GM04503 (cell line): ENCODE measurements around the gene VDR.

ENCODE experiments used
- DNase-seq: peaks from one replicate; pipeline ENCODE4 v3.0.0-alpha.2; 2012; ENCODE audit warnings: low read depth

The VDR gene

DNA sequence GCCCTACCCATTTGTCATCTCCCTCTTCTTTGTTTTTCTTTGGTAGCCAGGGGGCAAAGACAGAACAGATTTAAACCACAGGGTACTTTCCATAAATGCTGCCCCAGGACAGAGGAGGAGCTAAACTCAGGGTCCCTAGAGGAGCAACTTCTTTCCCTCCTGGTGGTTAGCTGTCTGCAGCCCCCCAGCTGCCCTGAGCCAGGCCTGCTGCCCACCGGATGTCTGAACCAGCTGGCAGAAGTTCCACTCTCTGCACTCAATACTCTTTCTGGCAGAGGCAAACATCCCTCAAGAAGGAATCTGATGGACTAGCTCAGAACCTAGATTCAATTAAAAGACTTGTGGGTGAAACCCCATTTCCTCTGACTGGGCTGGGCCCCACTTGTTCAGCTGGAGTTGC, 10.7 kb downstream of the VDR start:
- DNase-seq = no peak

DNA sequence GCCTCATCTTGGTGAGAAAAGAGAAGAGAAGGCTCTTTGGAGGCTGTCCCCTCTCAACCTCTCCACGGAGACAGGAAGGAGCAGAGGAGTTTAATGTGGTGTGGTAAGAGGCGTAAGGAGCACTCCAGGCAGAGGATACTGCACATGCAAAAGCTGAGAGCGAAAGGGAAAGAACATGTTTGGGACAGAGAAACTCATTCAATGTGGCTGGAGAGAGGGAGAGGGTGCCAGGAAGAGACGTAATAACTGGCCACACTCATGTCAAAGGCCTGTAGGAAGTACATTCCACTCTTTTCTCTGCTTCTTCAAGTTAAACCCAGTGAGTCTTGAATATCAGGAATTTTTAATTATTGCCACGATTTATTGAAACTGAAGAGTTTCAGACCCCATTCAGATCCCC, 12.0 kb downstream of the VDR start:
- no peak for DNase-seq

DNA sequence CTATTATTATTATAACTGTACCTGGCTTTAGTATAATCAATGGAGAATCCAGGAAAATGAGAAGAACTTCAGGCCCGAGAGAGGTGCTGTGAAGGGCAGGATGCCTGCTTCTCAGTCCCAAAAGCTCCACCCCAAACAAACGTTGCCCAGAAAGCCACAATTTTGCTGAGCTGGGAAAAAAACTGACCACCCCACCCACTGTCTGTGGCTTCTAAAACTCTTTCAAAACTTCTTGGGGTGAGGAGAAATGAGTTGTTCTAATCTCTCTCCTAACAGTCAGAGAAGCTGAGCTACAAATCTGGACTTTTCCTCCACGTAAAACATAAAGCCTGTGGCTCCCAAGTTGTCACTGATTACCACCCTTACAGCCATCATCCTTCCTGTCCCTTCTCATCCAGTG, 13.4 kb downstream of the VDR start:
- no peak for DNase-seq

DNA sequence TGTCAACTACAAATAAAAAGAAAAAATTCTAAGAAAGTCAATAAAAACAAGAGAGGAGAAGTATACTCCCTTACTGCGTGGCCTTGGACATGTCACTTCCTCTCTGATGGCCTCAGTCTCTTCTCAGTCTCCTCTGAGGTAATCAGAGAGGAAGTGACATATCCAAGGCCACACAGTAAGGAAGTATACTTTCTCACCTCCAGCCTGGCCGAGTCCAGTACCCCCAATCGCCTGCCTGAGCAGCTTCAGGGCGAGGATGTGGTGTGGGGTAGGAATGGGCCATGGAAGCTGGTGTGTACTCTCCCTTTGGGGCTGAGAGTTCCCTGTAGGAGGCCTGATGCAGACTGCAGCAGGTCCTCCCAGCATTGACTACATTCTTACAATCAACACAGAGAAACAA, 15.8 kb downstream of the VDR start:
- no peak for DNase-seq

DNA sequence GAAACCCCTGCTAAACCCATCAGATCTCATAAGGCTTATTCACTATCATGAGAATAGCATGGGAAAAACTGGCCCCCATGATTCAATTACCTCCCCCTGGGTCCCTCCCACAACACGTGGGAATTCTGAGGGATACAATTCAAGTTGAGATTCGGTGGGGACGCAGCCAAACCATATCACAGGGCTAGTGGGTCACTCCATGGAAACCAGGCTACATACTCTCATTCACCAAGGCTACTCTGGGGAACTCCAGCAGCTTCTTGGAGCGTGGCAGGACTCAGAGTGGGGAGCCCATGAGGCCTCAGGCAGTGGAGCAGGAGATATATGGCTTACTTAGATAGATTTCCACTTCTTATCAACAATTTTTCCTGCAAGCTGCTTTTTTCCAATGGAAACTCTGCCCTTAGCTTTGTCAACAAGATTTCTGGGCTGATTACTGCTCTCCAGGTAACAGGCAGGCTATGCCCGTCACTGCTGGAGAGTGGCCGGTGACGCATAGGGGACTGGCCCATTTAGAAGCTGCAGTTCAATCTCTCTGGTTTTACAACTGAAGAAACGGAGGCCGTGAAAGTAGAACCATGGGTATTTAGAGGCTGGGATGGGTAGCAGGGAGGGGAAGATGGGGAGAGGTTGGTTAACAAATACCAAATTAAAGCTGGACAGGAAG, 16.5 kb downstream of the VDR start:
- DNase-seq = no peak

DNA sequence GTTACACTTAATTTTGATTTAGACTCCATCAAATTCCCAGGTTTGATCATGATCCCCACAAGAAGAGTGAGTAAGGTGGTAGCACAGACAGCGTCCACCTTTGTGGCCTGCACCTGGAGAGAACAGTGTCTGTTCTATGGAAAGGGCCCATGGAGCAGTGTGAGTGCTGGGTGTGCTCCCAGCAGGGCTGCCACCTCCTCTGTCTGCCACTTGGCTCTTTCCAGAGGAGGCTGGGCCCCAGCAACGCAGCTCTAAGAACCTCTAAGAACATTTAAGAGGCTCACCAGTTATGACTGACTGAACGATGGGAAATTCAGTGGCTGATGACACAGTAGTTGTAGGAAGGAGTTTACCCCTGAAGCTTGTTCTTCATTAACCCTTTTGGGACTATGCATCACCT, 17.3 kb downstream of the VDR start:
- DNase-seq = no peak

DNA sequence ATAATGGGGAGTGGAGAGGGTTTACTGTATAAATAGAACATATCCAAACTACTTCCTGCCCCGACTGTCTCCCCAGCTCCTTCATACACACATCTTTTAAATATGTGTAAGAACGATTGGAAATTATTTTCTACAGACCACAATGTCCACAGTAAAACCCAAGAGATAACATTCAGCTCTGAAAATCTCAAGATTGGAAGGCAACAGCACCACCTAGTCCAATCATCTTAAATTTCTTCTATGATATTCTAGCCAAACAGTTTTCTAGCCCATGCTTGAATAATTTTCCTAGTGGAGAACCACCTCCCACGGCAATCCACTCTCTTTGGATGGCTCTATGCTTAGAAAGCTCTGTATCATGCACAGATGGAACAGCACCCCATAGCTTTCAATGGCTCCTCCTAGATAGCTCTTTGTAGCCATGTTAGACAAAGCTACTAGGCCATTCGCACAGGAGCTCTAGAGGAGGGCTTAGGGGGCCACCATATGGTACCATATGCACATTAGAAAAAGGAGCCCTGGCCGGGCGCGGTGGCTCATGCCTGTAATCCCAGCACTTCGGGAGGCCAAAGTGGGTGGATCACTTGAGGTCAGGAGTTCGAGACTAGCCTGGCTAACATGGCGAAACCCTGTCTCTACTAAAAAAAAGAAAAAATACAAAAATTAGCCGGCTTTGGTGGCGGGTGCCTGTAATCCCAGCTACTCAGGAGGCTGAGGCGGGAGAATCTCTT, 18.1 kb downstream of the VDR start:
- no peak for DNase-seq

DNA sequence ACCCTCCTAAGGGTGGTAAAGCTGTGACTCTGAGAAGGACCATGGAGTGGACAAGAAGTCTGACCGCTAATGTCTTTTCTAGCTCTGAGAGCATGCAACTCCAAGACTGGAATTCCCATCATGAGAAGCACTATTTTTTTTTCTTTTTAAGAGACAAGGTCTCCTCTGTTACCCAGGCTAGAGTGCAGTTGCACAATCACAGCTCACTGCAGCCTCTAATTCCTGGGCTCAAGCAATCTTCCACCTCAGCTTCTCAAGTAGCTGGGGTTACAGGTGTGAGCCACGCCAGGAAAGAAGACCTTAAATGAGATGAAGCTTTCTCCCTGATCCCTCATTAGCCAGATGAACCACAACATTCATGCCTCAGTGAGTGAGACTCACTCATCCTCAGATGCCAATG, 19.2 kb downstream of the VDR start:
- DNase-seq = no peak

DNA sequence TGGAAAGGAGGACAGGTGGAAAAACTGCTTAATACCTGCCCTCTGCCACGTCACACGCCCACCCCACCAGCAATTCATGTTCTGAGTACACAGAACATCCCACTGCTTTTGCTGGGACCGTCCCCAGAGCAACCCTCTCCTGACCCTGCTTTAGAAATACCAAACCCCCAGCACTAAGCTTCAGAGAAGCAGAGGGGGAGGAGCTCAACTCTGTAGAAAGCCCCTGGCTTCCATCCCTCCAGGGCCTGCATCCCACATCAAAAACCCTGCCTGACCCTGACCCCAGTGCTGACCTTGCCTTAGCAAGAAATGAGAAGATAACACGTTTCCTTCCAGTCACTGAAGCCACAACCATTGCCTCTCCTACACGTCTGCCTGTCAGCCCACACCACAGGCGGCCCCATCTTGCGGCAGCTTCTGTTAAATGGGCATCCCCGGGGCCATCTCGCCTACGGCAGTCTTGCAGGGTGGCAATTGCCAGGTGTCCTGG, 19.7 kb downstream of the VDR start:
- no peak for DNase-seq

DNA sequence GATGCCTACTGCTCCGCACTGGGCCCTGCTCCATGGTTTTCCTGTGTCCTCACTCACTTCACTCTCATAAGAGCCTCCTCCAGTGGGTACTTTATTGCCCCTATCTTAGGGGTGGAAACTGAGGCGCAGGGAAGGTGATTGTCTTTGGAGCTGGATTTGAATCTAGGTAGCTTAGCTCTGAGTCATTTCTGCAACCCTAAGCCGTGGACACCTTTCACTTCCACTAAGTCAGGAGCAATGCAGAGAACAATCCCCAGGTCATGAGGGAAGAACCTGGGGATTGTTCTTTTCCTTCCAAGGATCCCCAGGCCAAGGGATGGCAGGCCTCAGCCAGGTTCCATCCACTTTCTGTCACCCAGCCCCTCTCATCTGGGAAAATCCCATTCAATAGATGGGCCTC, 20.3 kb downstream of the VDR start:
- no peak for DNase-seq

DNA sequence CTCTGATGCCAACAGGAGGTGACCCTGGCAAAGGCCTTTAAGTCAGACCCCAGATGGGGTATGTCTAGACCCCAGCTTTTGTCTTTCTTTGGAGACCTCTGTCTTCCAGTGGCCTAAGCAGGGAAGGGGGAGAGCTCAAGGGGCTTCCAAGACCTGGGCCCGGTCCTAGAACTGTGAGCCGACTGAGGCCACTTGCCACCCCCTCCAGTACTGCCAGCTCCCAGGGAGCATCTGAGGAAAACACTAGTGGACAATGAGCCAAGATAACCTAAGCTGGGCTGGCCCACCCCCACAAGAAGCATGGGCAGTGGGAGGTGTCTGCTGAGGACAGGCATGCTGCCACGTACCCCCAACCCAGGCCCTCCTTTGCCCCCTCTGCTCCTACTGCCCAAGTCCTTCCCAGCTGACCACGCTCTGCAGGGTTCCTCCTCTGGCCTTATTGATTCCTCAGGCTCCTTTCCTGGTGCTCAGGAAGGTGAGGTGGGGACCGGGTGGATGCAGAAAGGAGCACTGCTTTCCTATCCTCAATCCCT, 21.1 kb downstream of the VDR start:
- DNase-seq = no peak

DNA sequence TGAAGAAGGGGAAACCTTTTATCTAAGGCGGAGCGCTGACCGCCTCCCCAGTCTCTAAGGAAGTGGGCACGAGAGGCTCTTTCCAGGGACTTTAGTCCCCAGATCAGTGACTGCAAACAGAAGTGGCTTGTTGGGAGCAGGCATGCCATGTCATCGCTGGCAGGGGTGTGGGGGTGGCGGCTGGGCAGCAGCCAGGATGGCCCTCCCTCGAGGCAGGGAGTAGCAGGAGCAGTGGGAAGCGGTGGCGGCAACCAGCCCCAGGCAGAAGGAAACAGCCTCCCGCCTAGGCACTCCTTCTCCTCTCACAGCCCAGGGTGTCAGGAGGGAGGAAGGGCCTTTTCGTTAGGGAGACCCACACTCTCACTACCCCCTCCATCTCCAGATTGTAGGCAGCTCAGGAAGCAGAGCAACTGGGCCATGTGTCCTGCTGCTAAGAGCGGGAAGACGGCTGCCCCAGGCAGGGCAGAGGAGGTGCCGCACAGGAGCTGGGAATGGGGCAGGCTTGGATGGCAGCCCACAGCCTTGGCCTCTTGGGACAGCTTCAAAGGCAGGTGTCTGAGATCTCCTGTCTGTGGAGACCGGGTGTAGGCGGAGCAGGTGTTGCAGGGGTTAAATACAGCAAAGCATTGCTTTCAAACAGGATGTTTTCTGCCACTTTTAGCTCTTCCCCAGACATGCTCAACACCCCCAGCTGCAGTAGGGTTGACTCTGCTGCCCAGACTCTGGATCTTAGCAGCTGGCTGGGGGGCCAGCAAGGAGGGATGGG, 21.8 kb downstream of the VDR start:
- DNase-seq = no peak

DNA sequence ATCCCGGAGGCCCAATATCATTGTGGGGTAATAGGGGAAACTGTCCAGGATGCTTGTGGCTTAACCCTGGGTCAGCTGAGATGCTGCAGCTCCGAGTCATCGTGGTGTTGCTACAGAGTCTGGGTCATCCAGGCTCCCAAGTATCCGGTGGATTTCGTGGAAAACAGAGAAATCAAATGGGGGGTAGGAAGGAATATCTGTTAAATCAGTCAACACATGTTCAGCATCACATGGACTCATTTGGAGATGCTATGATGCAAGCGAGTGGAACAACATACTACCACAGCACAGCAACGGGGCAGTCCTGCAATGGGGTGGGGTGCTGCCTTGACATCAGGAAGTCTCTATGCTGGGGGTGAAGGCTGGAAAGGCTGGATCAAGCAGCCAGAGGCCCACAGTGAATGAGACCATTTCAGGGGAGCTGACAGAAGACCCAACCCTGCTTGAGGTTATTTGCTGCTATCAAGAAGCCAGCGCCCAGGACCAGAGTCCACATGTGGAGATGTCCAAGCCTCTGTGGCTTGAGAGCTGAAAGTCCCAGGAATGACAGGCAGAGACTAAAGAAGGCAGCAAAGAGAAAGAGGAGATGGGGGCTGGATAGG, 22.9 kb downstream of the VDR start:
- peak; percentile 99 for DNase-seq

DNA sequence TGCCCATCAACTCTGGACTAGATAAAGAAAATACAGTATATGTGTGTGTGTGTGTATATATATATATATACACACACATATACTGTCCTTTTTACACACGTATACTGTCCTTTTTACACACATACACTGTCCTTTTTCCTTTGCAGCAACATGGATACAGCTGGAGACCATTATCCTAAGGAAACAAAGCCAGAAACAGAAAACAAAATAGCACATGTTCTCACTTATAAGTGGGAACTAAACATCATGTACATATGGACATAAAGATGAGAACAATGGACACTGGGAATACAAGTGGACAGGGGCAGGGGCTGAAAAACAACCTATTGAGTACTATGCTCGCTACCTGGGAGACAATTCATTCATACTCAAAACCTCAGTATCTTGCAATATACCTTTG, 23.7 kb downstream of the VDR start:
- no peak for DNase-seq

DNA sequence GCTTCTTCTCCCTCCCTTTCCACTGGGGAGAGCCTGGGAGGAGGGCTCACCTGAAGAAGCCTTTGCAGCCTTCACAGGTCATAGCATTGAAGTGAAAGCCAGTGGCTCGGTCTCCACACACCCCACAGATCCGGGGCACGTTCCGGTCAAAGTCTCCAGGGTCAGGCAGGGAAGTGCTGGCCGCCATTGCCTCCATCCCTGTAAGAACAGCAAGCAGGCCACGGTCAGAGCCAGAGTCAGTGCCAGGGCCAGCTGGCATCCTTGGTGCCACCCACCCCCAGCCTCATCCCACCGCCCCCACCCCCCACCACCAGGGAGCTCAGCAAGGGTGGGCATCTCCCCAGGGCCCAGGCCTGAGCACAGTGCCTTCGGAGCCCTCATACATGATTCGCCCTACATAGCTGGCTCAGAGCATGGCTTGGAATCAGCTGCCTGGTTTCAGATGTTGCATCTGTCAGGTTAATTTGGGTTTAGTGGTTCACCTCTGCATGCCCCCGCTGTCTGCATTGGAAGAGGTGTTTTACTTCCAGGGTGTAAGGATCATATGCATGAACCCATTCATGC, 25.8 kb downstream of the VDR start:
- no peak for DNase-seq

DNA sequence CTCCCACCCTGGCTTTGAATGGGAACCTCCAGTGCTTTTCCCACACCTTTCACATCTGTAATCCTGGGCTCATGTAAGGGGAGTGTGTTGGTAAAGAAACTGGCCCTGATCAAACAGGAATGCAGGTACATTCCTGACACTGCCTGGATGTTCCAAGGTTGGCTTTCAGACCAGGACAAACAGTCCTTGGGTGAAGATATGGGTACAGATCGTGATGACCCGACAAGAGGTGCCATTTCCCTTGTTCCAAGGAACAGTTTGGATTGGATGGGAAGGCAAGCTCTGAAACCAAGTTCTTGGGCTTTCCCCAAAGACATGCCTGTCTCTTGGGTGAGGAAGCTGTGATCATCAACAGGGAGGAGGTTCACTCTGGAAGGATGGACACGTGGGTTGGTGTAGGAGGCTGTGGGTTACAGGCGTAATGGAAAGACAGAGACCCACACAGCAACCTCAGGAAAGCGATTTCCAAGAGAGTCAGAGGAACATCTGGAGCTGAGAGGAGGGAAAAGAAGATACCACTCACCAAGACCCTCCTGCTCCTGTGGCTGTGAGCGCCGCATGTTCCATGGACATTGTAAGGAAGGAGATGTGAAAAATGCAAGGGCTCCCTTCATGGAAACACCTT, 26.4 kb downstream of the VDR start:
- DNase-seq = no peak

DNA sequence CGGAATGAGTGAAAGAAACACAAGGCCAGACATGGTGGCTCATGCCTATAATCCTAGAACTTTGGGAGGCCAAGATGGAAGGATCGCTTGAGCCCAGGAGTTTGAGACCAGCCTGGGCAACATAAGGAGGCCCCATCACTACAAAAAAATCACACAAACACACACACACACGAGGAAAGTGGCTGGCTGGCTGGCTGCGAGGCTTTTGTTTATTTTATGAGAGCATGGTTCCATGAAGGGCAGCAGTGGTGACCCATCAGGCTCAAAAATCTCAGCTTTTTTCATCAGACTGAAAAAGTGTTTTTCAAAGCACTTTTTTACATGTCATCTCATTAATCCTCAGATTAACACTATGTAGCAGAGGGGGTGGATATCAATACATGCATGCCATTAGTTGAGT, 27.7 kb downstream of the VDR start:
- no peak for DNase-seq

DNA sequence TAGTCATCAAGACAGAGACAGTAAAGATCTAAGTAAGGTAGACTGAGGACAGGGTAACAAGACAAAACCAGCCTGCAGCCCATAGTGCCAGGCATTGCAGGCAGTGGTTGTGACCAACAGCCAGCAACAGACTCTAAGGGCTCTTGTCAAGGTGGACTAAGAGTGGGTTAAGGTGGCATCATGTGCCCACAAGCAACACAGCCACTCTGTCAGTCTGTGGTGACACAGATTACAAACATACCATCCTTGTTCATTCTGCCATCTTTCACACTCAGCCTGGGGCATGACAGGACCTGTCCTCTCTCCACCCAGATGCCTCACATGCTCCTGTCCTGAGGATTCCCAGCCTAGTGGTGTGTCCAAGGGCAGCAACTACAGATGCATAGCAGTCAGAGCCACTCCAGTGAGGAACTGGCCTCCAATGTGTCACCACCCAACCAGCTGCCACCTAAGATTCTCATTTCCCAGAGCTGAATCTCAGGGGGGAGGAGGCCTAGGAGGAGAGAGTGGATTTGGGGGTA, 28.3 kb downstream of the VDR start:
- DNase-seq = no peak

DNA sequence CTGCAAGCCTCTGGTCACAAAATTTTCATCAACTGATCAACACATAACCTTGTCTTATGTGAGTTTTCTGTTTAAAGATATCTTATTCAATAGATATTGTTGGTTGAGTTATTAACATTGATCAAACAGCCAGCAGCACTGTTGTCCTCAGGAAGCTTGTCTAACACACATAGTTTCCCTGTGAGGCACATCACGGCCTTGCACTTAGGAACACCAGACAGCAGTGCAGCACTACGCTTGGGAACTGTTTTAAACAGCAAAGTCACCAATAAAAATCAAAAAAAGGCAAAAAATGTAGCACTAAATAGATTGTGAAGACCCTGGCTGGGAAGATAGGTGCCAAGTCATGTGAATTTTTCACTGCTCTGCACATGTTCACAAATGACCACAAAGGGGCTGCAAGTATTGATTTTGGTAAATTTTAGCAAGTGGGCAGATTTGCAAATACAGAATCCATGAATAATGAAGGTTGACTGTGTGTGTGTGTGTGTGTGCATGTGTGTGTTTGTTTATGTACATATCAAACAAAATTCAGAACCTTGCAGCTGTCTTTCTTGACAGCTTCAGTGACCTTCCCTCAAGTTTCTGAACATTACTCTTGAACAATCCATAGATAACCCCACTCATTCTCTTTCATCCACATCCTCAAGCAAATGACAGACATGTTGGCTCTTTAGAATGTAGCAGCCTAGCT, 28.9 kb downstream of the VDR start:
- DNase-seq = no peak

DNA sequence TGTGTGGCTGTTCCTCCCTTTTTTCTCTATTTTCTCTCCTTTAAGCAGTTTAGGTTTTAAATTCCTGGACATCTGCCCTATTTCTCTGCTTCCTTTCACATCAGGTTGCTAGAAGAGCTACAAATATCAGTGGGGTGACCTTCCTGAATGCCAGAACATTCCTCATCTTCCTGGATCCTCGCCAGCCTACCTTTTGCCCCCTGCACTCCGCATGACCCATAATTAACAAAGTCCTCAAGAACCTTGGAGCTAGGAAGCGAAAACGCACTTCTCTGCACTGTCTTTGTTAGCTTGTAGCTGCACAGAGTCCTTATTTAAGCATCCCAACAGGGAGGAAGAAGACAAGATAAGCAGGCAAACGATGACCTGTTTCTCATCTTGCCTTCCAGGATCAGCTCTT, 30.5 kb downstream of the VDR start:
- DNase-seq = no peak
